SK-N-MC (cell line): Measurements from ENCODE around the gene HEATR5A.

ENCODE experiments used
- EZH2 ChIP-seq: fragments of 200-600 bp; sonication (generic); IDR thresholded peaks from one replicate; pipeline ENCODE4 v1.6.1; 2017; ENCODE audit warnings: antibody characterized with exemption
- FOXP2 ChIP-seq: optimal IDR thresholded peaks from 2 replicates; pipeline ENCODE3; 2011; ENCODE audit warnings: mild to moderate bottlenecking, moderate library complexity; ENCODE audit not compliant: insufficient read depth; ENCODE audit errors: extremely low read length, control extremely low read depth
- POLR2AphosphoS5 ChIP-seq: IDR thresholded peaks from 2 replicates; pipeline ENCODE4 v1.6.1; 2012; ENCODE audit warnings: mild to moderate bottlenecking, low read depth, low read length, borderline replicate concordance

- TF ChIP-seq POLR2AphosphoS5 (no peak), EZH2 (no peak), FOXP2 (no peak)
Measured at GRCh38 chr14:31275731-31276130, 144.6 kb downstream of the HEATR5A start.
